ENCODE data around the gene NUTM2D. TPM values are rescaled to one million over a fixed set of nuclear protein-coding genes. Genes with fewer than 3 reads are reported as not detected.
"Not testable (repeated sequence)": the region's sequence is repeated elsewhere in the genome, so short reads cannot be mapped to it uniquely, and the experiment has no call there.

The NUTM2D gene
- 10 to 100 TPM in 1 of 4 donors, 1 to 10 TPM in 3; 9.1 to 11.9 (median 9.8) TPM for polyA plus RNA-seq (ENCODE audit: insufficient read length in 4 of 4)

DNA sequence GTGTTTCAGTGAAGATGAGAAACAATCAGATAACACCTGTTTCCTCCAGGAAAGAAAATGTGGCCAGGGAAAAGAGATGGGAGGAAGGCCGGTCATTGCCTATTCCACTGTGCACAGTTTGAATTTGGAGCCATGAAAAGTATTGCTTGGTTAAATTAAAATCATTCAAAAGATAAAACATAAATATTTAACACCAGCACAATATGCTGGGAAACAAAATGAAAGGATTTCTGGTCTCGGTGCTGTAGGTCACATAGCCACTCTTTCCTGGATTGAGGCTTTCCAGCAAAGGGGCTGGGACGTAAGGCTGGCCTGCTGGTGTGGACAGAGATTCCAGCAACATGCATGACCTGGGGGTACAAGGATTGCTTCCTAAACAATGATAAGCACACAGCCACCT, at the start of gene NUTM2D:
Gene NUTM2D (plus strand): TSS at position 301 of the 400 bp plus-strand sequence. CDS start 522 bp downstream, outside the sequence.
- not testable (repeated sequence) for DNase-seq (ENCODE audit: low read depth in 4 of 4, low spot score in 3 of 4)

DNA sequence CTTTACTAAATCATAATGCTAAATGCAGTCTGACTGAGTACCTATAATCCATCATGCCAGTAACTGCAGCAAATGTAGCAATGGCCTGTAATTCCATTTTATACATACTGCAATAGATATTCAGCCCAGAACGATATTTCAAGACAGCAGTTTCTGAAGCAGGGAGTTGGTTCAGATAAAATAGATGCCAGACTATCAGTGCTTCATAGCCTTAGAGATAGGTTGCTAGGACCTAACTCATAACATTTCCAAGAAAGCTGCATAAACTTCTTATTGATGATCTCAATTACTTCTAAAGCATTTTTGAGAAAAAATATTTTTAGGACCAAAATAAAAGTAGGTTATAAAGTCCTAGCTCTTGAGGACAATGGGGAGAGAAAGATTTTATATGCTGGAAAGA, 48.8 kb upstream of the NUTM2D start:
- DNase-seq (ENCODE audit: low read depth in 4 of 4, low spot score in 3 of 4), result not testable (repeated sequence)

DNA sequence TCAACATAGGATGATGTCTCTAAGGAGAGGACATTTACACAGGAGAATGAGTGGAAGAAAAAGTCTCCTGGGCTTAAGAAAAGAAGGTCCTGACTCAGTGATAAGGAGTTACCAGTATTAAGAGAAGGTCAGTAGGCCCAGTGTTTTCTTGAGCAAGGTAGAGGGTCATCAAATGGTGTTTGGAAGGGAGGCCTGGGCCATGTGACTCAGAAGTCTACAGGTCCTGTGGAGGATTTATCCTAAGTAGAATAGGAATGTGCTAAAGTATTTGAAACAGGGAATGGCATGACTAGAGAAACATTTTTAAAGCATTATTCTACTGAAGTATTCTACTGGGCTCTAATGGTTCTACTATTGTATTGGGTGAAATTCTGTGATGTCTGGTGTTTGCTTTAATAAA, 47.9 kb upstream of the NUTM2D start:
- not testable (repeated sequence) for DNase-seq (ENCODE audit: low read depth in 4 of 4, low spot score in 3 of 4)

GRCh38 chr10:87311521-87311920, 46.0 kb upstream of the NUTM2D start:
- DNase-seq (ENCODE audit: low read depth in 4 of 4, low spot score in 3 of 4), result not testable (repeated sequence)

GRCh38 chr10:87313649-87314359, 43.7 kb upstream of the NUTM2D start:
- not testable (repeated sequence) for DNase-seq (ENCODE audit: low read depth in 4 of 4, low spot score in 3 of 4)

DNA sequence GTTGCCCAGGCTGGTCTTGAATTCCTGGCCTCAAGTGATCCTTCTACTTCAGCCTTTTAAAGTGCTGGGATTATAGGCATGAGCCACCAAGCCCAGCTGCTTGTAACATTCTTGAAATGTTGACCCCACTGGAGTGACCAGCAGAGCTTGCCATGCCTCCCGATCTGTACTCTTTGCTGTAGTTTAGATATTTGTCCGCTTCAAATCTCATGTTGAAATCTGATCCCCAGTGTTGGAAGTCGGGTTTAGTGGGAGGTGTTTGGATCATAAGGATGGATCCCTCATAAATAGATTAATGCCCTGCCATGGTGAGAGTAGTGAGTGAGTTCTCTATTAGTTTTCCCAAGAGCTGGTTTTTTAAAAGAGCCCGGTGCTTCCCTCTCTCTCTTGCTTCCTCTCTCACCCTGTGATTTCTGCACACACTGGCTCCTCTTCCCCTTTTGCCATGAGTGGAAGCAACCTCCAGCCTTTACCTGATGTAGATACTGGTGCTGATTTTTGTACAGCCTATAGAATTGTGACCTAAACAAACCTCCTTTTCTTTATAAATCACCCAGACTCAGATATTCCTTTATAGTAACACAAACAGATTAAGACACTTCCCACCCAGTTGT, 43.1 kb upstream of the NUTM2D start:
- not testable (repeated sequence) for DNase-seq (ENCODE audit: low read depth in 4 of 4, low spot score in 3 of 4)

DNA sequence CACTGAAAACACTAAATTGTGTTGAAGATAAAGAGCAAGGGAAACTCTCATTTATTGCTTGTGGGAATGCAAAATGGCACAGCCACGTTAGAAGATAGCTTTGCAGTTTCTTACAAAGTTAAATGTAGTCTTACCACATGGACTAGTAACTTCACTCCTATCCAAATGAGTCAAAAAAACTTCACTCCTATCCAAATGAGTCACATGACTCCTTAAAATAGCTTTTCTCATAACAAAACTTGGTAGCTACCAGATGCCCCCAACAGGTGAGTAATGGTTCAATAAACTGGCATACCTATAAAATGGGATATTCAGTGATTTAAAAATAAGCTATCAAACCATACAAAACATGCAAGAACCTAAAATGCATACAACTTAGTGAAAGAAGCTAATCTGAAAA, 36.0 kb upstream of the NUTM2D start:
- not testable (repeated sequence) for DNase-seq (ENCODE audit: low read depth in 4 of 4, low spot score in 3 of 4)

DNA sequence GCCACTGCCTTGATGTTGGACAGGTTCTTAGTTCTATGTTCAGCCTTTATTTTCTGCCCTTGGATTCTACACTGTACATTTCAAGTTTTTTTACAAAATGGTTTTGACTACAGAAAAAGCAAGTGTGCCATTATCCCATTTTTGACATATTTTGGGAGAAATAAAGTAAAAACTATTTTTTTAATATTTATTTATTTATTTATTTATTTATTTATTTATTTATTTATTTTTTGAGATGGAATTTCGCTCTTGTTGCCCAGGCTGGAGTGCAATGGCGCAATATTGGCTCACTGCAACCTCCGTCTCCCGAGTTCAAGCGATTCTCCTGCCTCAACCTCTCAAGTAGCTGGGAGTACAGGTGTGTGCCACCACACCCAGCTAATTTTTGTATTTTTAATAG, 33.0 kb upstream of the NUTM2D start:
- not testable (repeated sequence) for DNase-seq (ENCODE audit: low read depth in 4 of 4, low spot score in 3 of 4)

DNA sequence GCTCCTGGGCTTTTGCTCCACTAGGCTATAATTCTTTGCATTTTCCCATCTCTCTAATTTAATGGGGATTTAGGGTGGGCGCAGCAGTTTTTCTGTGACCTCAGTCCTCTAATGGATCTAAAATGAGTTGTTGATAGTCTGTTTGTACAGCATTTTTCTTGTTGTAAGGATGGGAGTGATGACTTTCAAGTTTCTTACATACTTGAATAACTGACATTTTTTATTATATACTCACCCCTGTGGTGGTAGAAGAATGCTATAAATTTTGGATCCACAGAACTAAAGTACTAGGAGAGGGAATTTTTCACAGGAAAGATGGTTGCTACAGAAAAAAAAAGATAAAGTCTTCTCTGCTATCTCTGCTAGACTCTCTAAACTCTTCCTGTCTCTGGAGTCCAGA, 29.6 kb upstream of the NUTM2D start:
- not testable (repeated sequence) for DNase-seq (ENCODE audit: low read depth in 4 of 4, low spot score in 3 of 4)

DNA sequence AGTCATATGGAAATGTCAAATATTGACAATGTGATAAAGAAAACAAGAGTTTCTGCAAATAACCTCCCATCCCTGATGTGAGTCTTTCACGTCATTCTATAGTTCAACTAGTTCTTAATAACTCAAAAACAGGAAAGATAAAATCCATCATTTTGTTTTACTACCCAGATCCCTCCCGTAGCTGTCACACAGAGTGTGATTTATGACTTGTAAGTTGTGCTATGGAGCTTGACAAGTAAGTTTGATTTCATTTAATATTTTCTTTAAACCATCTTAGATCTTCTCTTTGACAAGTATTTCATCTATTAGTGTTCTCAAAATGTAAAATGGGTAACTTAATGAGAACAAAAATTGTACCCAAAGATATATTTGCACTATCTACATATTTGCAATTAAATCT, 28.4 kb upstream of the NUTM2D start:
- DNase-seq (ENCODE audit: low read depth in 4 of 4, low spot score in 3 of 4), result not testable (repeated sequence)

DNA sequence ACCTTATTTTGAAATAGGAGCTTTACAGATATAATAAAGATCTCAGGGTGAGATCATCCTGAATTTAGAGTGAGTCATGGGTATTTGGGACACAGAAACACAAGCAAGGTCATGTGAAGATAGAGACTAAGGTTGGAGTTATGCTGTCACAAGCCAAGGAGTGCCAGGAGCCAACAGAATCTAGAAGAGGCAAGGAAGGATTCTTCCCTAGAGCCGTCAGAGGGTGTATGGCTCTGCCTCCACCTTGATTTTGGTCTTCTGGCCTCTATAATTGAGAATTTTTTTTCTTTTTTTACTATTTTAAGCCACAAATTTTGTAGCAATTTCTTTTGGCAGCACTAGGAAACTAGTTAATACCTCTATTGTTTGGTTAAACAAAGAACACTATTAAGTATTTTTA, 24.9 kb upstream of the NUTM2D start:
- not testable (repeated sequence) for DNase-seq (ENCODE audit: low read depth in 4 of 4, low spot score in 3 of 4)

DNA sequence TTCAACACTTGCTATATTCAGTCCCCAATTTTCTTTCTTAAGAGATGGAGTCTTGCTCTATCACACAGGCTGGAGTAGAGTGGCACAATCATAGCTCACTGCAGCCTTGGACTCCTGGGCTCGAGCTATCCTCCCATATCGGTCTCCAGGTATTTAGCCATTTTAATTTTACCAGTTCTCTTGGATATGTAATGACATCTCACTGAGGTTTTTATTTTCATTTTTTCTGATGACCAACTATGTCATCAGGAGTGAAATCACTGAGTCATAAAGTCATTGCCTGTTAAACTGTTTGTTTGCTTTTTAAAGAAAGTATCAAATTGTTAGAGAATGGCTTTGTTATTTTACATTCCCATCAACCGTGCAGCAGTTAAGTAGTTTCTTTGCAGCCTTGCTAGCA, 17.1 kb upstream of the NUTM2D start:
- not testable (repeated sequence) for DNase-seq (ENCODE audit: low read depth in 4 of 4, low spot score in 3 of 4)

- not testable (repeated sequence) for DNase-seq (ENCODE audit: low read depth in 4 of 4, low spot score in 3 of 4)
These were observed 15.9 kb upstream of the NUTM2D start for GRCh38 chr10:87341546-87342142.

DNA sequence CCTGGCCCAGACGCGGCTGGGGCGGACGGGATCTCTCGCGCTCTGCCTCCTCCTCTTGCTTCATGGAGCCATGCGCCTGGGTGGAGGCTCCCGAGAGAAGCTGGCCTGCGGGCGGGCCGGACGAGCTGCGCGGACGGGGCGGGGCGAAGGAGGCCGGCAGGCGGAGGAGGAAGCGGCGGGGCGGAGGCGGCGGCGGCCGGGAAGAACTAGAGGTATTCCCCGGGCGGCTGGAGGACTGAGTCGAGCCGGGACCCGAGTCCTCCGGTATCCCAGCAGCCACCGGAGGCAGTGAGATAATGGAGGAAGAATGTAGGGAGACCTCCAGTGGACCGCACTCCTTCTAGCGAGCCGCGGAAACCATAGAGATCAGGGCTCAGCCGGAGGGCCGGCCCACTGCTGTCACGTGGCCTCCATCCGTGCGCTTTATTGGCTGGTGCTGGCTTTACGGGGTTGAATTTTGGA, 15.3 kb upstream of the NUTM2D start:
- peak; percentile 45 to 78 (median 56) for DNase-seq (ENCODE audit: low read depth in 4 of 4, low spot score in 3 of 4)

- peak; percentile 38 to 53 (median 50) for DNase-seq (ENCODE audit: low read depth in 4 of 4, low spot score in 3 of 4)
These were observed 14.8 kb upstream of the NUTM2D start for GRCh38 chr10:87342711-87343258.

DNA sequence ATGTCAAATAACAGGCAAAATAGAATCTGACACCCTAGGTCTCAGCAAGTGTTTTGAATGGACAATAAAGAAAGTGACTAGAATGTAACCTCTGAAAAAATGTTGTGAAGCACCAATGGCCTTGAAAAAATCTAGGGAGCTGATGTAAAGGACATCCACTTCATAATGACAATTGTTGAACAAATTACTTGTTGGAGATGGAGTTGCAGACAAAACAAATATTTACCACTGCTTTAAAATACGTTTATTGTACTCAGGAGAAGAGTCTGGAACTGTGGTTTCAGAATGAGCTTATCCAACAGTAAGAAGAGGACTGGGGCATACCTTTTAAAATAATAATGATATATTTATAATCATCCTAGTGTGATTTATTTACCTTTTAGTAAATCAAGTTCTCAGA, 11.8 kb upstream of the NUTM2D start:
- DNase-seq (ENCODE audit: low read depth in 4 of 4, low spot score in 3 of 4), result not testable (repeated sequence)

GRCh38 chr10:87350161-87350560, 7.4 kb upstream of the NUTM2D start:
- DNase-seq (ENCODE audit: low read depth in 4 of 4, low spot score in 3 of 4), result not testable (repeated sequence)

- not testable (repeated sequence) for DNase-seq (ENCODE audit: low read depth in 4 of 4, low spot score in 3 of 4)
These were observed 4.7 kb upstream of the NUTM2D start for GRCh38 chr10:87352825-87353224.

DNA sequence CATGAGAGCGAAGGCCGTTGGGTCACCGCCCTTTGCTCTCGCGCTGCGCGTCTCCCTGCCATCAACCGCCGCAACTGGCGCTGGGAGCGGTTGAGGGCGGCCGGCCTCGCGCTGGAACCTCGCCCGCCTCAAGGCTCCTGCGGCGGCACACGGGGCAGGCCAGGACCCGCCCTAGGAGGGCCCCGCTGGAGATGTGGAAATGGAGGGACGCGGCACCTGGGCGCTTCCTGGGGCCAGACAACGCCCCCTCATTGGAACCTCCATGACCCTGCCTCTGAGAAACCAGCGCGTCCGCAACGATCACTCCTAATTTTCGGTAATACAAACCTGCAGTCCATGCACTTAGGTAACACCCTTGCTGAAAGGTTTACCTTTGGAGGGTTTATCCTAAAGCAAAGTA, 2.4 kb upstream of the NUTM2D start:
- not testable (repeated sequence) for DNase-seq (ENCODE audit: low read depth in 4 of 4, low spot score in 3 of 4)

DNA sequence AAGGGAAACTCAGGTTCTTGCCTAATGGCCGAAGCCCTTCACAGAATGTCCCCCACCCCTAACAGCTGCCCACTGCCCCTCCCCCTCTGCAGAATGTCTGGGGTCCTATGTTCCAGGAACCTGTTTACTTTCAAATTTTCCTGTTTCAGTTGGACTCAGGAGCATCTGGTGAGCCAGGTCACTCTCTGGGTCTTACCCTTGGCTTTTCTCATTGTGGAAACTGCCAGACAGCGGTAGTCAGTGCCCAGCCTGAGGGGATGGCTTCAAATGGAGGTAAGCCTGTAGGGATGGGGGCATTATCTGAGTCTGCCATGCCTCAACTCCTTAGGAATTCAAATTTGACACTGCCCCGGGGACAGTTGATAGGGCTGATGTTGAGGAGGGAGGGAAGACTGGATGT, 615 bp downstream of the NUTM2D start:
- not testable (repeated sequence) for DNase-seq (ENCODE audit: low read depth in 4 of 4, low spot score in 3 of 4)

DNA sequence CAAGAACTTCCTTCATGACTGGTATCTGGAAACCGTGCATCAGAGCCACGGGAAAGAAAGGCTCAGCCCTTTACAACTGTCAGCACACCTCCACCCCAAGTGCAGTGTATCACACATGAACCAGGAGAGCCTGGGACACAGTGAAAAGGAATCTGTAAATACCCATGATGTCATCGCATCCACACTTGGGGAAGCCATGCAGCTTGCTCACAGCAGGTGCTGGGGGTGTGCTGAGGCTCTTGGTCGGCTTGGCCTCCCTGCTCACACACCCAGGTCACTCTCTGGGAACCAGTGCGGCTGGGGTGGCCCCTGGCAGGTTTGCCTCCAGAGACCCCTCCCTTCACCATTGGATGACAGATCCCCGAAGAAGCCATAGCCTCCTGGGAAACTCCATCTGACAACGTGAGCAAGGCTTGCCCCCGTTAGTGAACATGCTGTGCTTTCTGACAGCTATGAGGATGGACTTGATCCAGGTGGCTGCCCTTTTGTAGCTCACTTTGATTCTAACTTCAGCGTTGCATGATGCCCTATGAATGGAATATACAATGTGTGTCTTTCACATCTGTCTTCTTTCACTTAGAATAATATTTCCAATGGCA, 12.1 kb downstream of the NUTM2D start:
- DNase-seq (ENCODE audit: low read depth in 4 of 4, low spot score in 3 of 4), result not testable (repeated sequence)
